Measurements from ENCODE around the gene FRMD6.

DNA sequence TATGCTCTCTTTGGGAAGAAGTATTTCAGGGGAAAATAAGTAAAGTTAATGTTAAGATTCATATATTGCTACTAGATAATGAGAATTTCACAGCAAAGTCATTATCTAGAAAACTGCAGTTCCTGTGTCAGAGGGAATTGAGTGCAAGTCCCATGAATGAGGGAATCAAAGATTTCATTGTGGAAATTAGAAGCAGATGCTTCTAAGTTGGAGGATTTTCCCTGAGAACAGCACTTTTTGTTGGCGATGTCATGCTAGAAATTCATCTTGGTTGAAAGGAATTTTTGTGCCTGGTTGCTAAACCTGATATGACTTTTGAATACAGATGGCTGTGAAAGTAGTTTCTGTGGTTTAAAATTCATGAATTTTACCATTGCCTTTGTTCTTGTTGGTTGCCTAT is 25.6 kb downstream of the FRMD6 start:
- TF ChIP-seq, protein P1, sequence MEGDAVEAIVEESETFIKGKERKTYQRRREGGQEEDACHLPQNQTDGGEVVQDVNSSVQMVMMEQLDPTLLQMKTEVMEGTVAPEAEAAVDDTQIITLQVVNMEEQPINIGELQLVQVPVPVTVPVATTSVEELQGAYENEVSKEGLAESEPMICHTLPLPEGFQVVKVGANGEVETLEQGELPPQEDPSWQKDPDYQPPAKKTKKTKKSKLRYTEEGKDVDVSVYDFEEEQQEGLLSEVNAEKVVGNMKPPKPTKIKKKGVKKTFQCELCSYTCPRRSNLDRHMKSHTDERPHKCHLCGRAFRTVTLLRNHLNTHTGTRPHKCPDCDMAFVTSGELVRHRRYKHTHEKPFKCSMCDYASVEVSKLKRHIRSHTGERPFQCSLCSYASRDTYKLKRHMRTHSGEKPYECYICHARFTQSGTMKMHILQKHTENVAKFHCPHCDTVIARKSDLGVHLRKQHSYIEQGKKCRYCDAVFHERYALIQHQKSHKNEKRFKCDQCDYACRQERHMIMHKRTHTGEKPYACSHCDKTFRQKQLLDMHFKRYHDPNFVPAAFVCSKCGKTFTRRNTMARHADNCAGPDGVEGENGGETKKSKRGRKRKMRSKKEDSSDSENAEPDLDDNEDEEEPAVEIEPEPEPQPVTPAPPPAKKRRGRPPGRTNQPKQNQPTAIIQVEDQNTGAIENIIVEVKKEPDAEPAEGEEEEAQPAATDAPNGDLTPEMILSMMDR (IDR thresholded peaks at IDR 0.05) = no peak
- no peak for TF ChIP-seq POLR2A (IDR thresholded peaks at IDR 0.05)
